ELF-1 (cell line): ENCODE results near the gene TMEM232.
"Not testable (repeated sequence)": the region's sequence is repeated elsewhere in the genome, so short reads cannot be mapped to it uniquely, and the experiment has no call there.

Source experiments
- DNase-seq: peaks from one replicate; pipeline ENCODE4 v3.0.0-alpha.2; 2016; ENCODE audit warnings: low read depth, low spot score

The TMEM232 gene

DNA sequence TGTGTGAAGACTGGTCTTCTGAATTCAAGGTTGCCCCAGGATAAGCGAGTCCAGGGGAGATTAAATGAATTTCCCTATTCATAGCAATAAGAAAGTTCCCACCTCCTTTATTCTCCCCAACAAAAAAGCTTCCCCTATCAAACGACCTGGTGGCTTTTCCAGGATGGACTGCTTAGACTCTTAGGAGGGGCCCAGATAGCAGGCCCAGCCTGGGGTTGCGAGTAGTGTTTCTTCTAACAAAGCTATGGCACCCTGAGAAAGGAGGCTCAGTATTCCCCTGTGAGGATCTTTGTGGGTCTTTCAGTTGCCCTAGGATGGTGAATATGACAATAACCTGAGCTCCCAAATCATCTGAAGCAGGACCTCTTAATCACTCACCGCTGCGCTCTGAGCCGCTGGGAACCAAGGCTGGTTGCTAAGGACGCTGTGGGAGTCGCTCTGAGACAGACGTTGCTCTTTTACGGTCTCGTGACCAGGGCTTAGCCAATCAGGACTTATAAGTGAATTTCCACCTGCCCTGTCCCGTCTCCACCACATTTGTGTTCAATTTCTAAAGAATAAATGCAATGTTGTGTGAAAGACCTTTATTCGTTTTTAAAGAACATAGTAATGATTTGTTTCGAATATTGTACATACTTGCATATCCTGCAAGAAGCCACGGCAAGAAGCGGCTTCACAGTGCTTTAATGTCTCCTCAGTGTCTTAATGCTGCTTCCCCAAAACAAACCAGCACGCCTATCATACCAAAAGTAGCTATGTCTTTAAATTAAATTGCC is at the start of gene TMEM232:
Gene TMEM232, minus strand, starts transcription at position 423 of the 776 bp plus-strand sequence. CDS start 59,319 bp downstream, outside the sequence.
- peak; percentile 81 for DNase-seq

DNA sequence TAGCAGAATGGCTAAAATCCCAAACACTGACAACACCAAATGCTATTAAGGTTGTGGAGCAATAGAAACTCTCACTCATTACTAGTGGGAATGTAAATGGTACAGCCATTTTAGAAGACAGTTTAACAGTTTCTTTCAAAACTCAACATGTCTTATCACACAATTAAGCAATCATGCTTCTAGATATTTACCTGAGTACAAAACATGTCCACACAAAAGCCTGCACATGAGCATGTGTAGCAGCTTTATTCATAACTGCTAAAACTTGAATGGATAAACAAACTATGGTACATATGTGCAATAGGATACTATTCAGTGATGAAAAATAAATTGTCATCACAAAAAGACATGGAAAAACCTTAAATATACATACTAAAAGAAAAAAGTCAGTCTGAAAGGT is 43.8 kb upstream of the TMEM232 start:
- no peak for DNase-seq

DNA sequence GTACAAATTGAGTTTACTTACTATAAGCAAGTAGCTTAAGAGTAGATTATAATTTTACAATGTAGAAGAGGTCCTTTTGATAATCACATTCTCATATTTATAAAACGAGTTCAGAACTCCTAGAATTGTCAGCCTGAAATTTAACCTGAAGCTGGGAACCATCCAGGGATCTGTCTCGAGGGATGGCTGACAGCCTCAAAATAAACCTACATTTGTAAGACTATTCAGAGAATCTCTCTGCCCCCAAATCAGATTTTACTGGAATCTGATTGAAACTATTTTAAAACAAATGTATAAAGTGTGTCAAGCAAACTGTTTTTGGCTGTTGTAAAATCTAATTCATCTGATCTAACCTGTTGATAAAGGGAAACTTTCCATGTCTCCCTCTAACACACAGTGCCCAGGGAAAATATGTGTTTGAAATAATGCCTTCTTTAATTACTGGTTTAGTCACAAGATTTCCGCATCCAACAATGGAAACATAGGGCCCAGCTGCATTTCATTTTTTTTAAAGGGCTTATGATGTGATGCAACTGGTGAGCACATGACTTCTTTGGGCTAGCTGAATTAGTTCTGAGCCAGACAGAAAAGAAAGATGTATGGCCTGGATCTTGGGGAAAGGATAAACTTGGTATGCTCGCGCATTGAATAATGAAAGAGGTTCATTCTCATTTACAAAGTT is 42.7 kb upstream of the TMEM232 start:
- DNase-seq, result no peak

DNA sequence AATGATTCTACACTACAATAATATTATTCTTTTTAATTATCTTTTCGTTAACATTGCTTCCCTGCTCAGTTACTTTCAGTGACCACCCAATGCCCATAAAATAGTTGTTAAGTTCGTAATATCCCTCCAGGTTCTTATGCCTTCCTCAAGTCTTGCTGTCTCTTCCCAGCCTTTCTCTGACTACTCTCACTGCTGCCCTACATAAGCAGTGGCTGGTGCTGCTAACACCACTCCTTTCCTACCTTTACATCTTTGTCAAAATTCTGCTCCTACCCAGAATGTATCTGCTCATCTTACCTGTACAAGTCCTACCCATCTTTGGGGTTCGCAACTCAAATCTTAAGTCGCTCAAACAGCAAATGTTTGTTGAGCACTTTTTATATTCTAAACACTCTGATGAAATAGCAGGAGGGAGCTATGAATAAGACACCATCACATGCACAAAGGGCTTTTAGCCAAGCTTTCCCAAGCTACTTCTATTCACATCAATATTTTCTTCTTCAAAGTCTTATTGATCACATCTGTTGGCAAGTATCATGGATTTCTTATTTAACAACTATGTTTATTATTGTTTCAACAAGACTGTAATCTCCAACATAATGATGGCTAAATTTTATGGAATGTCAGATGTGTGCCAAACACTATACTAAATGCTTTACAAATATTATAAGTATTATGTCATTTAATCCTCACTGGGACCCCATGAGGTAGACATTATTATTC is 41.8 kb upstream of the TMEM232 start:
- no peak for DNase-seq

DNA sequence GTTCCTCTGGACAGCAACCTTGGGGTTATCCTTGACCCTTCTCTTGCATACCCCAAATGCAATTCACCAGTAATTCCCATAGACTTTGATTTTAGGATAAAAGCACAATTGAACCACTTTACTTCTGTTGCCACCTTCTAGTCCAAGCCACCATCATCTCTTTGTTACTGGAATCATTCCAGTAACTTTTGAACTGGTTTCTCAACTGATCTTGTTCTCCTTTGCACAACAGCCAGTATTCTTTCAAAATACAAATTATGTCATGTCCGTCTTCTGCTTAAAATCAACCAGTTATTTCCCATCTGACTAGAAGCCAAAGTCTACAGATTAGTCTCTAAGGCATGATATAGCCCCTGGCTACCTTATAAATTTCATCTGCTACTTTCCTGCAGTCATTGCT is 33.7 kb upstream of the TMEM232 start:
- no peak for DNase-seq

DNA sequence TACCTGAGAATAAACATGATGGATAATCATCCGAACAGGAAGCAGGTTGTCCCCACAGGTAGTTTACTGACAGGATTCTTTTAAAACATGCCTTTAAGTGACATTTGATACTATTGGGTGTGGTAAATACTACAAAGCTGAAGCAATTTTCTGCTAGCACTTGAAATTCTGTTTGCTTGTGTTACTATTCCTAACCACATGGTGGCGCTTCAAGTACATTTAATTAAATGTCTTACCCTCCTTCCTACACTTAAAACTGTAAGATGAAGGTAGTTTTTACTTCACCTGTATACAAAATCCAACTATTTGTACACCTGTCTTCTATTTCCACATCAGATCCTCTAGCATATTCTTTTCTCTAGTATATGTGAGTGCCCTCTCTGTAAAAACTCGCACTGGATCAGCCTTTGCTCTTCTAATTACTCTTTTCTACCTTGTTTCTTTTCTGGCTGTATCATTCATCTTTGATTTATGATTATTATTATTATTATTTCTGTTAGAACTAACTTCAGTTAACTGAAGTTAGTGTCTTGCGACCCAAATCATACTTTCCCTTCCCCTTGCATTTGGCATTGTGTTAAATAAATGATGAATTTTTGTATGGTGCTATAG is 30.8 kb upstream of the TMEM232 start:
- no peak for DNase-seq

DNA sequence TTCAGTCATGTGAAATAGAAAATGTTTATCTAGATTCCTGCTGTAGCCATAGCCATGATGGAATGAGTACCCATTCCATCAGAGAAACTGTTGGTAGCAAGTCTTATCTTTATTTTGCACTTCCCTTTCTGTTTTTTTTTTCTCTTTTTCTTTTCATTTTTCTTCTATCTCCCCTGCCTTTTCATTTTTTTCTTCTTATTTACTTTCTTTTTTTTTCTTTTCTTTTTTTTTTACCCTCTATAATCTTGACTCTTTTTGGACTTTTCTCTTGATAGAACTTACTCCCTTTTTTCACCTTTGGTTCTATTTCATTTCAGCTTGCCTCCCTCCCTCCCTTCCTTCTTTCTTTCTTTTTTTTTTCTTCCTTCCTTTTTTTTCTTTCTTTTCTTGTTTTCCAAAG is 27.7 kb upstream of the TMEM232 start:
- DNase-seq, result no peak

DNA sequence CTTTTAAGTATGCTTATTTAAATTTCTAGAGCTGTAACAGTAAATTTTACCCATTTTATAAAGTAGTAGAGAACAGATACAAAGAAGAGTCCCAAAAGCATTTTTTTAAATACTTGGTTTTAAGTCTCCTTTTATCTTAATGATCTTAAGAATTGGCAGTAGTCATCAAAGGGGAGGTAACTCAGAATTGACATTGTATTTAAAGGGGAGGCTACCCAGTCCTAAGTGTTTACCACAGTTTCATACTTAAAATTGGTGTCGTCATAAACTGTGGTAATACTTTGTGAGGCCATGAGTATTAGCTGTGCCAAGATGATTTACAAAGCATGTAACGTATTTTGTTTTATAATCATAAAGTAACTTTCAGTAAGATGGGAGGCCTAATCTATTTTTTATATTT is 27.1 kb upstream of the TMEM232 start:
- no peak for DNase-seq

DNA sequence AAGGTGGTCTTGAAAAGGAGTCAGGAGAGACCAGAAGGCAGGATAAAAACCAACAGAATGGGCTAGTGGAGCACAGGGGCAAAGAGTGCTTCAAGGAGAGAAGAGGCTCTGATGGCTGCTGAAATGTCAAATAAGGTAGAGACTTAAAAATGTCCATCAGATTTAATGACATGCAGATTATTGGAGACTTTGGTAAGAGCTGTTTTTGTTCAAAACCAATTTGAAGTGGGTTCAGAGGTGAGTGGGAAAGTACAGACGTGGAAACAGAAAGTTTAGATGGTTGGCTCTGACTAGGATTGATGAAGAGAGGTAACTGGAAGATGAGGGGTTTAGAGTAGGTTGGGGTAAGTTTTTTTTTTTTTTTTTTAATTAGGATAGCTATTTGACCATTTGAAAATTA is 26.5 kb upstream of the TMEM232 start:
- DNase-seq, result no peak

DNA sequence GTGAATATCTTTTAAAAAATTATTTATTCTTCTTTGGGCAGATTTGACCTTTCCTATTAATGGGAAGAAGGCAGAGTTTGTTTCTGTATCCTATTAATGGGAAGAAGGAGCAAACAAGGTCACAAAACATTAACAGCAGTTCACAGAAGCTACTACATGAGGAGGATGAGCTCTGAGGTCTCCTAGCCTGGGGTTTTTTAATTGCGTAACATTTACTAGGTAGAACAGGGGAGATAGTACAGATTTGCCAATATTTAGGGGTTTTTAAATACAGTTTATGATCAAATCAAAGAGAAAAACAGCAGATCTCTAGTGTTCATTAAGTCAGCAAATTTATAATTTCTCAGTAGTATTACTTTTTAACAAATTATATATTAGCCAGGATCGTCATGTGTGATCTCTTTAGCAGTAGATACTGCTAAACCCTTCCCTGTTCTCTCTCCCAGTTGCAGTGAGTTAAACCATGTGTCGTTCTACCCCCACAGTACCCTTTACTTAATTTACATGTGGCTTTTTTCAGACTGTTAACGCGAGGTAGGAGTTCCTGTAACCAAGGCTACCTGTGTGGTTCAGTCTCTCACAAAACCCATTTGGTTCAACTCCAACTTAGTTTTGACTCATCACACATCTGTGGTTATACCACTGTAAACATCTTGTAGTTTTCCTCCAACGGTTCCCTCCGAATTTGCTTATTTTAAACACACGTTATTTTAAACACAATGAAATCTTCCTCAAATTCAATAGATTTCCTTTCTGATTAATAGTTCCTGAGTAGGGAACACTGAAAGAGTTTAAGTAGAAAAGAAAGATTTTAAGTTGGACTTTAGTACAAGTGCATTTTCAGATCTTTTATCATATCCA is 25.7 kb upstream of the TMEM232 start:
- DNase-seq, result no peak

DNA sequence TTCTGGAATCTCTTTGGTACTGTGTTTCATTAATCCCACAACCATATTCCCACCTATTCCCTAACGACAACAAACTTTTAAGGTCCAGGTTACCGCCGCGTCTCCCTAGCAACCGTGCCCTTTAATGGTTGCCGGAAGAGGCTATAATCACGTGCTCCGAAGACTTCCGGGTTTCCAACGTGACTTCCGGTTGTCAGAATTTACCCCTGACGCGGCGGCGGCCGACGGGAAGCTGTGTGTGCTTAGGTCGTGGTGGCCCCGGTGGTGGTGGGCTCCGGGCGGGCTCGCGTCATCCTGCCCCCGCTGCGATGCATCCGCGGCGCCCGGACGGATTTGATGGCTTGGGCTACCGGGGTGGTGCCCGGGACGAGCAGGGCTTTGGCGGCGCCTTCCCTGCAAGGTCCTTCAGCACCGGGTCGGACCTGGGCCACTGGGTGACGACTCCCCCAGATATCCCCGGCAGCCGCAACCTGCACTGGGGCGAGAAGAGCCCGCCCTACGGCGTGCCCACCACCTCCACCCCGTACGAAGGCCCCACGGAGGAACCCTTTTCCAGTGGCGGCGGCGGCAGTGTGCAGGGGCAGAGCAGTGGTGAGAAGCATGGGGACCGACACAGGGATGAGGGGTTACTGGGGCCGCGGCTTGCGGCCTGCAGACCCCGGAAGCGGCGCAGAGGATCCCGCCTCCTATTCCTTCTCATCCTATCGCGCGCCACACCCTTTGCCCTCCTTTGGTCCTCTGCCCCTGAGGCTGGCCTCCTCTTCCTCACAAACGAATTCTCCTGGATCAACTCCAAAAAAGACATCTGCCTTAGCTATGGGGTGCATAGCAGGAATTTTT is 12.6 kb upstream of the TMEM232 start, which contains the start of gene SLC25A46:
Gene SLC25A46, plus strand, starts transcription at position 196 of the 840 bp plus-strand sequence. Its CDS starts 113 bp downstream, at position 309.
- peak; percentile 95 for DNase-seq

DNA sequence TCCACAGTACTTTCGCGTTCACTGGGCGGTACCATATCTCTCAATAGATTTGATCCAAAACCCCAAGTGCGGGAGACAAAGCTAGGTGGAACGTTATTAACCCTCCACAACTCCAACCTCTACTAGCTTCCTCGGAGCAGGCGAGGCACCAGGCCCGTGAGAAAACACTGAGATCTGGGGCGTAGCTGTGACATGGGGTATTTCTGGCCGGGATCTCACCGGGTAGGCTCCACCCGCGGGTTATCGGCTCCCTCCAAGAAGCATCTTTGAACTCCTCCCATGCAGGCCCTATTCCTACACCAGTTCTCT is 12.0 kb upstream of the TMEM232 start:
- no peak for DNase-seq

DNA sequence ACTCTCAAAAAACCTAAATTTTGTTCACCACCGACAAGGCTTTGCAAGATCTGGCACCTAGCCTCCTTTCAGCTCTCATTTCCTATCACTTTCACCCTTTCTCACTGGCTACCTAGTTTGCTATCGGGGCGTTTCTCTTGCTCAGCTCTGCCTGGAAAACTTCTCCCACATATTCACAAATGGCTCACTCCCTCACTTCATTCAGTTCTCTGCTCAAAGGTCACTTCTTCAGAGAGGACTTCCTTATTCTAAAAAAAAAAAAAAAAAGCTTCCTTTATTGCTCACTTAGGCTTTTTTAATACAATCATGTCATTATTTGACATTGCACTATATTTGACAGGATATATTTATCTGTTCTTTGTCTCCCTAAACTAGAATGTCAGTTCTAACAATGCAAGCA is 10.3 kb upstream of the TMEM232 start:
- no peak for DNase-seq

DNA sequence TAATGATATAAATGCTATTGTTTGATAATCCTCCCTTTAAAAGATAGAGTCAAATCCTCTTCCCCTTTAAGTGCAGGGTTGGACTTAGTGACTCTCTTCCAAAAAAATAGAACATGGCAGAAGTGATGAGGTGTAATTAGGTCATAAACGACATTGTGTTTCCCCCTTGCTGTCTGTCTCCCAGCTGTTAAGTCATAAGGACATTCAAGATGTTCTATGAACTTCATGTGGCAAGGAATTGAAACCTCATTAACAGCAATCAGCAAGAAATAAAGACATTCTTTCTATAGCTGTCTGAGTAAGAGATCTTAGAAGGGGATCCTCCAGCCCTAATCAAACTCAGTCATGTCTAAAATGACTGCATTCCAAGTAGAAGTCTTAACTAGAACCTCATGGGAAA is 9.1 kb upstream of the TMEM232 start:
- no peak for DNase-seq

DNA sequence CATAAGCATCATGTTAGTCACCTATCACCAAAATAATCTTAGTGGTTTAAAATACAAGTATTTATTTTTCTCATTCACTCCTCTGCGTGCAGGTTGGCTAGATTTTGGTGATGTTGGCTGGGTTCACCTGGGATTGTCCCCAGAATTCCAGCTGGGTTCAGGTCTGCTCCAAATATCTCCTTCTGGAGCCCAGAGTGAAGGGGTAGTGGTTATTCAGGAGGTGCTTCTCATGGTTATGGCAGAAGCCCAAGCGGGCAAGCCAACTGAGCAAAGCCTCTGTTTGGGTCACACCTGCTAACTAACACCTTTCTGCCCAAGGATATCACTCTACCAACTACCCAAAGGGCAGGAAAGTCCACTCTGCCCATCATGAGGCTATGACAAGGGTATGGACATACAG is 7.6 kb upstream of the TMEM232 start:
- no peak for DNase-seq

DNA sequence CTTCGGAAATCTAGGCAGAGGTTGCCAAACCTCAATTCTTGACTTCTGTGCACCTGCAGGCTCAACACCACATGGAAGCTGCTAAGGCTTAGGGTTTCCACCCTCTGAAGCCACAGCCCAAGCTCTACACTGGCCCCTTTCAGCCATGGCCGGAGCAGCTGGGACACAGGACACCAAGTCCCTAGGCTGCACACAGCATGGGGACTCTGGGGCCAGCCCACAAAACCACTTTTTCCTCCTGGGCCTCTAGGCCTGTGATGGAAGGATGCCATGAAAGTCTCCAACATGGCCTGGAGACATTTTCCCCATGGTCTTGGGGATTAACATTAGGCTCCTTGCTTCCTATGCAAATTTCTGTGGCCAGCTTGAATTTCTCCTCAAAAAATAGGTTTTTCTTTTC is 5.0 kb upstream of the TMEM232 start:
- DNase-seq, result not testable (repeated sequence)

DNA sequence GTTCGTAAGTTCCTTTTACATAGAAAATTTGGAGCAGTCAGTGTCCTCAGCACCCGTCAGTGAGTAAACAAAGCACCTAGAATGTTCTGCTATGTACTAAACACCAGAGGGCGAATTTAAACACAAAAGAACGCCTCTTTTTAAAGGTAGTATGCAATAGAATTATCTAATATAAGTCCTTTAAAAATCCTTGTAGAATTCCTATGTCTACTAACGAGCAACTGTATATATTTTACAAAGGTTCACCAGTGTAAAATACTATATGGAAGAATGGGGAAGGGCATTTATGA is 499 bp upstream of the TMEM232 start:
- DNase-seq, result no peak

DNA sequence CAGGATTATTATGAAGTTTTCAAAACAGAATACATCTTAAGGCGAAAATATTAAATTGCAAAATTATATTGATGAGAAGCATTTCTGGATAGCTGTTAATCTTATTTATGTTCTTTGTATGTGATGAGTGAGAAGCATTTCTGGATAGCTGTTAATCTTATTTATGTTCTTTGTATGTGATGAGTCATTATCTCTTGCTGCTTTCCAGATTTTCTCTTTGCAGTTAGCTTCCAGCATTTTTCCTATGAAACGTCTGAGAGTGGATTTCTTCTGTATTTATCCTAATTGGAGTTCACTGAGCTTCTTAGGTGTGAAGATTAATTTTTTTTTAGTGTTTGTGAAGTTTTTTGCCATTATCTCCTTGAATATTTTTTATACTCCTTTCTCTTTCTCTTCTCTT is 8.2 kb downstream of the TMEM232 start:
- DNase-seq, result no peak

DNA sequence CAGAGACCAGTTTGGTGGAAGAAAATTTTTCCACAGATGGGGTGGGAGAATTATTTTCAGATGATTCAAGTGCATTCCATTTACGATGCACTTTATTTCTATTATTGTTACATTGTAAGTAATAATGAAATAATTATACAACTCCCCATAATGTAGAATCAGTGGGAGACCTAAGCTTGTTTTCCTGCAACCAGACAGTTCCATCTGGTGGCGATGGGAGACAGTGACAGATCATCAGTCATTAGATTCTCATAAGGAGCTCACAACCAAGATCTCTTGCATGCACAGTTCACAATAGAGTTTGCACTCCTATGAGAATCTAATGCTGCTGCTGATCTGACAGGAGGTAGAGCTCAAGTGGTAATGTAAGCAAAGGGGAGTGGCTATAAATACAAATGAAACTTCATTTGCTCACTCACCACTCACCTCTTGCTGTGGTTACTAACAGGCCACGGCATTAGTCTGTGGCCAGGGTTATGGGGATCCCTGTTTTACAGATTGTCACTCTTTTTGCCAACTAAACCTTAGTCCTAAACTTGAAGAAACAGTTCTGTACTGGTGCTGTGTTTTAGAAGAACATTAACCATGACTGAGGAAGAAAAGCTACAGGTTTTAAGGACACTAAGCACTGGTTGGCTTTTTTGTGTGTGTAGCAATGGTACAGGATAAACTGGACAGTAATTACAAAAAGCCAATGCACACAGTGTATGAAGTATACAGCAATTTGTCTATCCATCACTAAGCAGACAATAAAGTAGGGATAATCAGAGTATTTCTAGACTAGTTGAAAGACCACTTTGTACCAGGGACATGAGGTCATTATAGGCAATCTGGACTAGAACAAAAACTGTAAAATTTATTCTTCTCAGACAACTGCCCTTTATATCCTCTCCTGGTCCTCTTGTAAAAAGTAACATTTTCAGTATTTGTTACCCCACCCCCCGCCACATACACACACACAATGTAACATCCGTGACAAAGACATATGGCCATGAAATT is 9.9 kb downstream of the TMEM232 start:
- no peak for DNase-seq
